H1 (cell line): ENCODE data around the gene TNFAIP2. TPM values are rescaled to one million over a fixed set of nuclear protein-coding genes. Genes with fewer than 3 reads are reported as not detected.
"Not testable (repeated sequence)": the region's sequence is repeated elsewhere in the genome, so short reads cannot be mapped to it uniquely, and the experiment has no call there.

Experiments
- CTCF ChIA-PET: fragments of 300-600 bp; sonication (Branson Sonifier 250); formaldehyde crosslinking; loops from one replicate; lab custom pipeline; 2021; ENCODE audit not compliant: partially characterized antibody; lab: Charles Lee
- POLR2A ChIA-PET: fragments of 300-600 bp; sonication (Branson Sonifier 250); formaldehyde crosslinking; loops from one replicate; lab custom pipeline; 2021; ENCODE audit warnings: inconsistent platforms; ENCODE audit not compliant: partially characterized antibody; lab: Charles Lee
- DNase-seq, 2 experiments: peaks; one replicate each; pipeline versions ENCODE4 v3.0.0 to v3.0.0-alpha.2; 2010 to 2022; ENCODE audit warnings: low spot score in 2 of 2, low read depth in 1 of 2, mixed read lengths in 1 of 2
- FAIRE-seq: peaks from 2 replicates; lab custom pipeline; 2011; peaks lifted over from hg19 to GRCh38; lab: Jason Lieb, UNC
- H2AFZ ChIP-seq: 2 replicates; pipeline ENCODE4 v1.8.1; 2012; ENCODE audit warnings: low read length, inconsistent platforms
- H2AK5ac ChIP-seq: 2 replicates; pipeline ENCODE4 v1.6.1; 2013; ENCODE audit warnings: low read depth, low read length
- H2BK120ac ChIP-seq: replicated peaks from 2 replicates; pipeline ENCODE3; 2013; ENCODE audit warnings: low read depth, low read length, inconsistent platforms
- H2BK12ac ChIP-seq: 2 replicates; pipeline ENCODE4 v1.6.1; 2013; ENCODE audit warnings: low read depth, low read length
- H2BK15ac ChIP-seq: 2 replicates; pipeline ENCODE4 v1.6.1; 2013; ENCODE audit warnings: low read length
- H2BK20ac ChIP-seq: 2 replicates; pipeline ENCODE4 v1.6.1; 2013; ENCODE audit warnings: low read length
- H2BK5ac ChIP-seq: 2 replicates; pipeline ENCODE4 v1.6.1; 2013; ENCODE audit warnings: low read depth, low read length
- H3K14ac ChIP-seq: 2 replicates; pipeline ENCODE4 v1.6.1; 2013; ENCODE audit warnings: inconsistent platforms; ENCODE audit not compliant: insufficient read length
- H3K18ac ChIP-seq: 2 replicates; pipeline ENCODE4 v1.6.1; 2013; ENCODE audit warnings: low read length; ENCODE audit errors: extremely low read depth
- H3K23ac ChIP-seq: 2 replicates; pipeline ENCODE4 v1.6.1; 2013; ENCODE audit warnings: inconsistent platforms; ENCODE audit not compliant: insufficient read length
- H3K23me2 ChIP-seq: 2 replicates; pipeline ENCODE4 v1.6.1; 2013; ENCODE audit warnings: low read depth, low read length
- H3K27ac ChIP-seq: 2 replicates; pipeline ENCODE4 v1.6.1; 2011; ENCODE audit warnings: low read depth, low read length, inconsistent platforms
- H3K27me3 ChIP-seq, 4 experiments: replicated peaks in 1 of 4; 1 replicate in 1 of 4; 2 replicates in 3 of 4; pipeline versions ENCODE4 v1.6.1 to v1.8.1; 2011 to 2013; ENCODE audit warnings: low read length in 3 of 4, mild to moderate bottlenecking in 3 of 4, inconsistent platforms in 2 of 4, mixed read lengths in 2 of 4, moderate library complexity in 1 of 4; ENCODE audit not compliant: control insufficient read depth in 3 of 4, insufficient read depth in 3 of 4; ENCODE audit errors: extremely low read depth in 1 of 4
- H3K36me3 ChIP-seq, 4 experiments: 2 replicates each; pipeline versions ENCODE4 v1.6.1 to v1.8.1; 2011 to 2013; ENCODE audit warnings: mild to moderate bottlenecking in 4 of 4, low read length in 3 of 4, moderate library complexity in 2 of 4, control low read depth in 1 of 4, inconsistent platforms in 1 of 4; ENCODE audit not compliant: insufficient read depth in 4 of 4, control insufficient read depth in 2 of 4
- H3K4ac ChIP-seq: replicated peaks from 2 replicates; pipeline ENCODE3; 2013; ENCODE audit warnings: low read length, low read depth, mixed read lengths, inconsistent platforms; ENCODE audit not compliant: insufficient read length
- H3K4me1 ChIP-seq, 4 experiments: replicated peaks in 1 of 4; 1 replicate in 1 of 4; 2 replicates in 3 of 4; pipeline versions ENCODE4 v1.6.1 to v1.8.1; 2011 to 2013; ENCODE audit warnings: low read length in 3 of 4, inconsistent platforms in 2 of 4, mixed read lengths in 1 of 4; ENCODE audit not compliant: insufficient read depth in 4 of 4, control insufficient read depth in 3 of 4
- H3K4me2 ChIP-seq, 2 experiments: 2 replicates each; pipeline versions ENCODE4 v1.6.1 to v1.8.1; 2011 to 2013; ENCODE audit warnings: low read depth in 2 of 2, low read length in 2 of 2, control low read depth in 1 of 2, inconsistent platforms in 1 of 2, mild to moderate bottlenecking in 1 of 2; ENCODE audit not compliant: insufficient read depth in 1 of 2
- H3K4me3 ChIP-seq, 4 experiments: fragments of 200-600, 300-600 bp in 1 of 4; sonication (generic), shearing (Covaris generic), sonication (Bioruptor Twin) in 1 of 4; 2 replicates each; pipeline versions ENCODE4 v1.5.1 to v1.8.1; 2011 to 2016; ENCODE audit warnings: low read length in 4 of 4, low read depth in 3 of 4, control low read depth in 2 of 4, inconsistent platforms in 2 of 4, mild to moderate bottlenecking in 2 of 4, mixed read lengths in 1 of 4, moderate library complexity in 1 of 4; ENCODE audit not compliant: insufficient read depth in 2 of 4; ENCODE audit errors: extremely low read depth in 1 of 4
- H3K56ac ChIP-seq: replicated peaks from 2 replicates; pipeline ENCODE3; 2013; ENCODE audit warnings: low read depth, mild to moderate bottlenecking, mixed read lengths, low read length, inconsistent platforms; ENCODE audit not compliant: insufficient read length
- H3K79me1 ChIP-seq: 2 replicates; pipeline ENCODE4 v1.6.1; 2013; ENCODE audit warnings: low read depth, low read length, control low read depth
- H3K79me2 ChIP-seq, 2 experiments: 2 replicates each; pipeline versions ENCODE4 v1.6.1 to v1.8.1; 2012 to 2013; ENCODE audit warnings: low read length in 2 of 2, mild to moderate bottlenecking in 2 of 2, inconsistent platforms in 1 of 2; ENCODE audit not compliant: insufficient read depth in 2 of 2, control insufficient read depth in 1 of 2
- H3K9ac ChIP-seq, 4 experiments: replicated peaks in 1 of 4; 1 replicate in 1 of 4; 2 replicates in 3 of 4; pipeline versions ENCODE4 v1.6.1 to v1.8.1; 2011 to 2013; ENCODE audit warnings: low read depth in 3 of 4, low read length in 3 of 4, control low read depth in 2 of 4, mild to moderate bottlenecking in 2 of 4, moderate library complexity in 2 of 4, inconsistent platforms in 1 of 4; ENCODE audit errors: extremely low read depth in 1 of 4
- H3K9me3 ChIP-seq, 2 experiments: 2 replicates each; pipeline versions ENCODE4 v1.6.1 to v1.8.1; 2012 to 2013; ENCODE audit warnings: mild to moderate bottlenecking in 2 of 2, moderate library complexity in 2 of 2, control low read depth in 1 of 2, inconsistent platforms in 1 of 2, low read depth in 1 of 2, low read length in 1 of 2, mixed read lengths in 1 of 2; ENCODE audit not compliant: insufficient read depth in 2 of 2
- H4K20me1 ChIP-seq, 2 experiments: replicated peaks in 1 of 2; 2 replicates each; pipeline versions ENCODE3 to v1.8.1; 2011 to 2013; ENCODE audit warnings: inconsistent platforms in 2 of 2, low read length in 2 of 2, mild to moderate bottlenecking in 1 of 2; ENCODE audit not compliant: insufficient read depth in 2 of 2, control insufficient read depth in 1 of 2
- H4K5ac ChIP-seq: 2 replicates; pipeline ENCODE4 v1.6.1; 2013; ENCODE audit warnings: low read length, low read depth, mixed read lengths, inconsistent platforms; ENCODE audit not compliant: insufficient read length
- H4K8ac ChIP-seq: 2 replicates; pipeline ENCODE4 v1.8.0; 2013; ENCODE audit warnings: mild to moderate bottlenecking, moderate library complexity, low read length, inconsistent platforms; ENCODE audit not compliant: insufficient read depth; ENCODE audit errors: extremely low read depth
- H4K91ac ChIP-seq: replicated peaks from 2 replicates; pipeline ENCODE3; 2013; ENCODE audit warnings: low read length, mixed read lengths, inconsistent platforms; ENCODE audit not compliant: insufficient read length
- ZNF274 ChIP-seq: IDR thresholded peaks from 2 replicates; pipeline ENCODE4 v1.7.0; 2012; ENCODE audit warnings: low read length, borderline replicate concordance; ENCODE audit errors: extremely low read depth
- WGBS, 2 experiments: shearing (Covaris generic) in 1 of 2; methylation state at CpG; one replicate each; pipeline versions ENCODE4 v1.1.6 to v1.1.7; 2013 to 2015; ENCODE audit warnings: low lambda C conversion rate in 2 of 2, mixed read lengths in 2 of 2, inconsistent platforms in 1 of 2, low coverage in 1 of 2, missing lambda C conversion rate in 1 of 2; ENCODE audit not compliant: insufficient replicate concordance in 2 of 2, insufficient coverage in 1 of 2, insufficient read length in 1 of 2; ENCODE audit errors: extremely low coverage in 1 of 2, missing lambda C conversion rate in 1 of 2; 5-methylcytosine and 5-hydroxymethylcytosine counted together
- polyA plus RNA-seq, 7 experiments: library from polyadenylated mRNA; depleted of rRNA in 3 of 7; stranded (reverse) in 5 of 7; unstranded in 2 of 7; fragments of >200 nt in 5 of 7; fragments of 200-250 nt in 2 of 7; gene quantifications; 1 replicate in 5 of 7; 2 replicates in 1 of 7; 4 replicates in 1 of 7; pipeline versions ENCODE4 v1.2.1 to v1.2.3, GENCODE V29; 2011 to 2013; ENCODE audit warnings: missing spikeins in 2 of 7, mixed read lengths in 2 of 7
- total RNA-seq: library from RNA; stranded (reverse); fragmentation: NEBNext Ultra II Directional; extraction: Animal tissue kit (Norgen Biotek cat#: 25700); gene quantifications from 2 replicates; pipeline ENCODE4 v1.2.1, GENCODE V29; 2021

TNFAIP2 gene
- total and polyA plus RNA-seq, 2 of the 8 experiments (the other 6 are each of a cell fraction or from before 2014, with no cell fraction given), result 28.3 to 34.5 TPM

- no peak for TF ChIP-seq ZNF274
Observed at GRCh38 chr14:103116636-103117035, 6.6 kb upstream of the TNFAIP2 start (continued).

DNA sequence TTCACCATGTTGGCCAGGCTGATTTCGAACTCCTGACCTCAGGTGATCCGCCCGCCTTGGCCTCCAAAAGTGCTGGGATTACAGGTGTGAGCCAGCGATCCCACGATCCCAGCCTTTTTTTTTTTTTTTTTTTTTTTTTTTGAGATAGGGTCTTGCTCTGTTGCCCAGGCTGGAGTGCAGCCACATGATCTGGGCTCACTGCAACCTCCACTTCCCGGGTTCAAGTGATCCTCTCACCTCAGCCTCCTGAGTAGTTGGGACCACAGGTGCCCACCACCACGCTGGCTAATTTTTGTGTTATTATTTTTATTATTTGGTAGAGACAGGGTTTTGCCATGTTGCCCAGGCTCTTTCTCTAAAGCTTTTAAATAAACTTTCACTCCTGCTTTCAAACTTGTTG lies 5.8 kb upstream of the TNFAIP2 start:
- not testable (repeated sequence) for H2BK20ac ChIP-seq, H3K56ac ChIP-seq, H2BK15ac ChIP-seq, H2AK5ac ChIP-seq, H2BK12ac ChIP-seq, H3K4me2 ChIP-seq, H3K14ac ChIP-seq, H2AFZ ChIP-seq, H3K9me3 ChIP-seq, H3K27me3 ChIP-seq, H3K79me1 ChIP-seq, H4K5ac ChIP-seq, H4K91ac ChIP-seq, H3K23ac ChIP-seq, DNase-seq, H2BK5ac ChIP-seq, H3K27ac ChIP-seq, H4K20me1 ChIP-seq, H3K36me3 ChIP-seq, H3K79me2 ChIP-seq, H2BK120ac ChIP-seq, H3K4ac ChIP-seq, H3K9ac ChIP-seq, FAIRE-seq, H4K8ac ChIP-seq, H3K4me3 ChIP-seq, H3K23me2 ChIP-seq, H3K18ac ChIP-seq
- H3K4me1 ChIP-seq, result peaks cover 0 to 23% (median 18%) of the 10 kb centered on the region in 4 experiments; a peak in 6 of 7 replicates
- POLR2A ChIA-PET, result interaction anchor here (0.7 to 1.5 kb wide), 3 partner anchors 9 to 17 kb away, joined by 4 read pairs; no protein-coding TSS in a partner anchor
- 95% methylated on average over 5 of the region's 7 CpGs; no CpG with 5 or more reads in 1 of the 2 experiments for WGBS, 2 experiments
- CTCF ChIA-PET, result interaction anchor here (1.7 to 18.4 kb wide), 3 partner anchors 10 to 25 kb away, joined by 4 to 276 read pairs (median 7); no protein-coding TSS in a partner anchor
